Thyroid gland (tissue), 4 donors: ENCODE results near the gene GPC5.

ENCODE experiments used
- POLR2A ChIP-seq, 2 donors: fragments of 450-650 bp; IDR thresholded peaks; one replicate each; pipeline ENCODE4 v1.6.1; 2017; ENCODE audit warnings: antibody characterized with exemption in 2 of 2, mild to moderate bottlenecking in 2 of 2, moderate library complexity in 1 of 2
- TF ChIP-seq, protein P1 (sequence below), 6 experiments: fragments of 200-600 bp in 3 of 6; fragments of 450-650 bp in 3 of 6; sonication (generic) in 3 of 6; IDR thresholded peaks; one replicate each; pipeline ENCODE4 v1.5.1; 2016 to 2019; ENCODE audit warnings: antibody characterized with exemption in 6 of 6, mild to moderate bottlenecking in 2 of 6, inconsistent platforms in 1 of 6, moderate library complexity in 1 of 6

DNA sequence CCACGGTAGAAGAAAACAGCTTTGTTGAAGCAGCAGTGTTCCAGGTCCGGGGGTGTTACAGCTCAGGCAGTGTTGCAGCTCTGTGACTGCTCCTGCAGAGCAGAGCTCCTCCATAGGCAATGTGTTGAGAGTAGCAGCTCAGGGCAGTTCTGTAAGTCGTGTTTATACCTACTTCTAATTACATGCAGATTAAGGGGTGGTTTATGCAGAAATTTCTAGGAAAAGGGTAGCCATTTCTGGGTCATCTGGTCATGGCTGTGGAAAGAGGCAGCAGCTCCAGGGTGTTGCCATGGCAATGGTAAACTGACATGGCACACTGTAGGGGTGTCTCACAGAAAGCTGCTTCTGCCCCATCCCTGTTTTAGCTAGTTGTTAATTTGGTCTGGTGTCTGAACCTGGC is 316.4 kb downstream of the GPC5 start:
- TF ChIP-seq, protein P1, sequence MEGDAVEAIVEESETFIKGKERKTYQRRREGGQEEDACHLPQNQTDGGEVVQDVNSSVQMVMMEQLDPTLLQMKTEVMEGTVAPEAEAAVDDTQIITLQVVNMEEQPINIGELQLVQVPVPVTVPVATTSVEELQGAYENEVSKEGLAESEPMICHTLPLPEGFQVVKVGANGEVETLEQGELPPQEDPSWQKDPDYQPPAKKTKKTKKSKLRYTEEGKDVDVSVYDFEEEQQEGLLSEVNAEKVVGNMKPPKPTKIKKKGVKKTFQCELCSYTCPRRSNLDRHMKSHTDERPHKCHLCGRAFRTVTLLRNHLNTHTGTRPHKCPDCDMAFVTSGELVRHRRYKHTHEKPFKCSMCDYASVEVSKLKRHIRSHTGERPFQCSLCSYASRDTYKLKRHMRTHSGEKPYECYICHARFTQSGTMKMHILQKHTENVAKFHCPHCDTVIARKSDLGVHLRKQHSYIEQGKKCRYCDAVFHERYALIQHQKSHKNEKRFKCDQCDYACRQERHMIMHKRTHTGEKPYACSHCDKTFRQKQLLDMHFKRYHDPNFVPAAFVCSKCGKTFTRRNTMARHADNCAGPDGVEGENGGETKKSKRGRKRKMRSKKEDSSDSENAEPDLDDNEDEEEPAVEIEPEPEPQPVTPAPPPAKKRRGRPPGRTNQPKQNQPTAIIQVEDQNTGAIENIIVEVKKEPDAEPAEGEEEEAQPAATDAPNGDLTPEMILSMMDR (IDR thresholded peaks at IDR 0.05), result no peak
- no peak for TF ChIP-seq POLR2A (IDR thresholded peaks at IDR 0.05)
